Testis (tissue), 2 donors: Measurements from ENCODE around the gene CFAP57.

Experiments used
- CTCF ChIP-seq, 3 experiments: fragments of 450-650 bp in 2 of 3; fragments of 200-600 bp in 1 of 3; sonication (generic) in 1 of 3; IDR thresholded peaks; one replicate each; pipeline ENCODE4 v1.5.1; 2016 to 2019; ENCODE audit warnings: antibody characterized with exemption in 3 of 3, mild to moderate bottlenecking in 2 of 3, moderate library complexity in 1 of 3
- POLR2A ChIP-seq: fragments of 450-650 bp; IDR thresholded peaks from one replicate; pipeline ENCODE4 v1.6.1; 2017; ENCODE audit warnings: antibody characterized with exemption, mild to moderate bottlenecking, moderate library complexity

GRCh38 chr1:43232074-43232473 lies 59.9 kb downstream of the CFAP57 start:
- no peak for TF ChIP-seq POLR2A
- no peak for TF ChIP-seq CTCF (IDR thresholded peaks at IDR 0.05)
